HG03025 (cell line): ENCODE results near the gene RBM20.
"Not testable (repeated sequence)": the region's sequence is repeated elsewhere in the genome, so short reads cannot be mapped to it uniquely, and the experiment has no call there.

Experiments
- ATAC-seq: cut with Tn5 transposase; IDR thresholded peaks from one replicate; pipeline ENCODE4 v1.9.1; 2021; ENCODE audit warnings: mild to moderate bottlenecking, moderate library complexity; ENCODE audit not compliant: unreplicated experiment, low FRiP score

The RBM20 gene

GRCh38 chr10:110756876-110757275 lies 112.7 kb downstream of the RBM20 start:
- no peak for ATAC-seq

DNA sequence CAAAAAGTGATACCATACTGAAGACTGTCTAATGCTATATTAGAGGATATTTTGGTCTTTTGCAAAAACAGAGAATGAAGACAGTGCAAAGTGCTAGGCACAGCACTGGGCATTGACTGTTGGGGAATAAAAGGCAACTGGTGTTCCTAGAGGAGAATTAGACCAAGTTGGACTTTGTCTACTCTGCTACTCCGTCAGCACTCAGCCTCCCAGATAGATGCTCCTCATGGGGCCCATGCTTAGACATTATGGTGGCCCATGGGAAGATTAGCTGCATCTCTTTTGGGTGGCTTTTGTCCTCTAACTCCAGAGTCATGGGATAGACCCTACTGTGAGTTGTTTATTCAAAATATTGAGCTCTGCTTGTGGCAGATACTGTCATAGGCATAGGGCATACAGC lies 113.5 kb downstream of the RBM20 start:
- ATAC-seq, result no peak

- no peak for ATAC-seq
These were observed 114.1 kb downstream of the RBM20 start for GRCh38 chr10:110758128-110758765.

DNA sequence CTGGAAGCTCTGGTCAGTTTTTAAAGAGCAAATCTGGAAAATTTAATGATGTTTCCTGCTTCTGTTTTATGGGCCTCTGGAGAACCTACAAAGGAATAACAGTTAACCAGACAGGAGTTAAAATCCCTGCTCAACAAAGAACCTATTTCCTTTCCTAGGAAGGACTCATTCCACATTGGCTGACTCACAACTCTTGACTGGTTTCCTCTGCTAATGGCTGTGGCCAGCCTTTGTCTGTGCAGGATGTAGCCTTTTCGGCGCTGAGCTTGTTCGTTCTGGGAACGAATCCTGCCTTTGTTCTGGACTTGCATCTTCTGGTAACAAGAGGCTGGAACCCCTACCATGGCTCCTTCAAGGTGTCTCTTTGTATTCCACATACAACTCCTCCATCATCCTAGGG lies 114.8 kb downstream of the RBM20 start:
- no peak for ATAC-seq

GRCh38 chr10:110759523-110759922 lies 115.4 kb downstream of the RBM20 start:
- no peak for ATAC-seq

DNA sequence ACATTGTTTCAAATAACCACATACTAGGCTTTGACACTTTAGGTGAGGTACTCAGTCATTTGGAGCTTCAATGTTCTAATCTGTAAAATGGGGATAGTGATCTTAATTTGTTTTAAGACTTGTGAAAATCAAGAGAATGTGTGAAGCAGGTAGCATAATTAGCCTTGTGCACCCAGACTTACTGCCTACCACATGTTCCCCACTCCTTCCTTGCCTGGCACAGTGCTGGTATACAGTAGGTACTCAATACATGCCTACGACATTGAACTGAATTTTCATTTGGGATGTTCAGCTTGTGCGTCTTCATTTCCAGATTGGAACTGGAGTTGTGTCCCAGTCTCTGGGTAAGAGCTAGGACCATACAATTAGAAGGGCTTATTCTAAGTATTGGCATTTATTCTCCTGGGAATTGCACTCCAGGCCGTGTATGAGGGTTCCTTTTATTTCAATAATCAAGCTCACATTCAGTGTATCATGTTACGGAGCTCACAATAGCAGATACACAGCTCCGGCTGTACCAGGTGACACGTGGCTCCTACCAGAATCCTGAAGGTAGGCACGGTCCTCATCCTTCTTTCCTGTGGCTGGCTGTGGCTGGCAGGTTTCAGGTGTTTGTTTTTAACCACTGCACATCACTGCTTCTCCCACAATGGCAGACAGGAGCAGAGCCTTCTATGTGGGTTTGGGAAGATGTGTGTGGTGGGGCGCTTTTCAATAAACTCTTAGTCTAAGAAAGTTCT lies 118.1 kb downstream of the RBM20 start:
- no peak for ATAC-seq

DNA sequence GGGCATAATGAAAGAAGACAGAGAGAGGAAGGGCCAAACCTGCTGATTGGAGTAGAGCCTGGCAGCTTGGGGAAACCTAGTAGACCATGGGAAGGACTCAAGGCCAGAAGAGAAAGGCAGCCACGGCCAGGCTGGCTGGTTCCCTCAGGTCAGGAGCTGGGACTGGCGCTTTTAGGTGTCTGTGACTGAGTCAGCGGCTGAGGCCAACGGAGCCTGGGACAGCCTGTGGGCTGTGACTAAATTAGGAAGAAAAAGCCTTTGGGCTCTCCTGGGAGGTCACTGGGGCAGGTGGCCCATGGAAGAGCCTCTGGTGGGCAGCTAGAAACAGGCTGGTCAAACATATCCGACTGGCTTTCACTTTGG lies 118.7 kb downstream of the RBM20 start:
- no peak for ATAC-seq

GRCh38 chr10:110764378-110764777 lies 120.2 kb downstream of the RBM20 start:
- ATAC-seq, result no peak

DNA sequence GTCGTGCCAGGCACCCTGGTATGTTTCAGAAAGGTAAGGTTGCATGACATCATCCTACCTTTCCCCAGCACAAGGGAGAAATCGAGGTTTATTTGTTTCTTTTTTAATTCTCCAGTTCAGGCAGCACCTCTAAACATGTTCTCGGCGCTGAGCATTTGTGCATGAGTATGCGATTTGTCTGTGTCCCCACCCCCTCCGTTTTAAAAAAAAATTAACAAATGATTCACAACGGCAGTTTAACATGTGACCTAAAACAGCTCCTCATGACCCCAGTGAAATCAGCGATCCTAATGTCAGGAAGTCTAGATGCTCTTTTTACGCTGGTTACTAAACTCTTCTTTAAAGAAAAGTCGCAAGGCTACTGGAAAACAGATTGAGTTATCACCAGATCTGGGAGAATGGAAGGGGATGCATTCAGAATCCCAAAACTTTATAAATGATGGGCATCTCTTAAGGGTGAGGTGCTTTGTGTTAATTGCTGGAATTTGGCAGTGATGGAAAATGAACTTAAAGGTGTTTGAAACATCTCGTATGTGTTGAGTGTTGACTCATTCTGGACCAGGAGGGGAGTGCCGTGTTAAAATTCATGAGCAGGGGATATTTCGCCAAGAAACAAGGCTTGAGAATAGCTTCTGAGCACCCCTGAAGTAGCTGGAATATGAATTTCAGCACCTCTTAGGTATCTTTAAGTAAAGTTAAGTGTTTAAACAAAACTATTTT lies 120.8 kb downstream of the RBM20 start:
- no peak for ATAC-seq

DNA sequence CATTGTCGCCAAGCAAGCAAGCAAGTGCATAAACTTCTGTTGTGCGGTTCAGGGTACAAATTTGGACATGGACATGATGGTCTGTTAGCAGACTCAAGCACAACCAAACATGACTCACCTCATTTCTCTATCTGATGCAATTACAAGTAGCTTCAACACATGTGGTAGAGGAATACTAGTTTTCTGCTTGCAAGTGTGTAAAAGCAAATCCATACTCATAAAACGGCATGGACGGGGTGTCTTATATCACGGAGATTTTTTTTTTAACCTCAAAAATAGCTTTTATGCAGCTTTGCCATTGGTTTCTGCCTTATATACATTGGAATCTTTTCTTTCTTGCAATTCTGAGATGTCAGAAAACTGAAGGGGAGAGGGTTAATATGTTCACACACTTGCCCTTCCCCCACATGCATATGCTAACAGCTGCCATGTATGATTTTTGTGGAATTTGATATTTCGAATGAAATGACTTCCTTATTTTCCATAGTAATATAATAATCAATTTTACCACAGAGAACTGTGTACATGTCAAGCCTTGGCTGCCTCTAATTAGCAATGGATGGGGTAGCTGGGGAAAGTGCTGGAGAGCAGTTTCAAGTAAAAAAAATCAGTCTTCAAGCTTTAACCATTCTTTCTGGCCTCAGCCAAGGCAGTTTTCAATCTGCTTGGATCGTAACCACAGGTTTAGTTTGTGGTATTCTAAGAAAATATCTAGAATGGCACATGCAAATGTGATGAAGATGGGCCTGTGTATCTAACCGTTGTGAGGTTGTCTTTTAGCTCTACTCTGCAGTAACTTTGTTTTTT lies 121.6 kb downstream of the RBM20 start:
- ATAC-seq, result no peak

GRCh38 chr10:110767601-110768000 lies 123.5 kb downstream of the RBM20 start:
- ATAC-seq, result not testable (repeated sequence)

GRCh38 chr10:110770243-110770642 lies 126.1 kb downstream of the RBM20 start:
- ATAC-seq, result no peak

GRCh38 chr10:110771486-110771885 lies 127.3 kb downstream of the RBM20 start:
- no peak for ATAC-seq

GRCh38 chr10:110771991-110772390 lies 127.9 kb downstream of the RBM20 start:
- ATAC-seq, result no peak

- ATAC-seq, result no peak
These were observed 128.4 kb downstream of the RBM20 start for GRCh38 chr10:110772454-110773025.

DNA sequence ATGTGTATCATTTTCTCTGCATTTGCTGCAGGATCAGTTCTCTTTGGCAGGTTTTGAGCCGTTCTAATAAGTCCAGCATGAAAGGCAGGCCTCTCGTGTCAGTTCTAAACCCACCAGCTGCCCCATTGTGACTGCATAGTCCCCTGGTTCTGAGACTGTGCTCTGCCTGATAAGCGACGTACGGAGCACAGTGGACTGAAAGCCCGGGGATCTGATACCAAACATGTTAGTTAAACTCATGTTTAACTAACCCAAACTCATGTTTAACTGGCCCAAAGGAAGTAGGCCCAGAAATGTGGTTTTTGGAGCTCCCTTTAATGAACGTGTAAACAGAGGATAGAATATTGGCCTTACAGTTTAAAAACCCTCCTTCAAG lies 129.5 kb downstream of the RBM20 start:
- ATAC-seq, result peak; percentile 9

DNA sequence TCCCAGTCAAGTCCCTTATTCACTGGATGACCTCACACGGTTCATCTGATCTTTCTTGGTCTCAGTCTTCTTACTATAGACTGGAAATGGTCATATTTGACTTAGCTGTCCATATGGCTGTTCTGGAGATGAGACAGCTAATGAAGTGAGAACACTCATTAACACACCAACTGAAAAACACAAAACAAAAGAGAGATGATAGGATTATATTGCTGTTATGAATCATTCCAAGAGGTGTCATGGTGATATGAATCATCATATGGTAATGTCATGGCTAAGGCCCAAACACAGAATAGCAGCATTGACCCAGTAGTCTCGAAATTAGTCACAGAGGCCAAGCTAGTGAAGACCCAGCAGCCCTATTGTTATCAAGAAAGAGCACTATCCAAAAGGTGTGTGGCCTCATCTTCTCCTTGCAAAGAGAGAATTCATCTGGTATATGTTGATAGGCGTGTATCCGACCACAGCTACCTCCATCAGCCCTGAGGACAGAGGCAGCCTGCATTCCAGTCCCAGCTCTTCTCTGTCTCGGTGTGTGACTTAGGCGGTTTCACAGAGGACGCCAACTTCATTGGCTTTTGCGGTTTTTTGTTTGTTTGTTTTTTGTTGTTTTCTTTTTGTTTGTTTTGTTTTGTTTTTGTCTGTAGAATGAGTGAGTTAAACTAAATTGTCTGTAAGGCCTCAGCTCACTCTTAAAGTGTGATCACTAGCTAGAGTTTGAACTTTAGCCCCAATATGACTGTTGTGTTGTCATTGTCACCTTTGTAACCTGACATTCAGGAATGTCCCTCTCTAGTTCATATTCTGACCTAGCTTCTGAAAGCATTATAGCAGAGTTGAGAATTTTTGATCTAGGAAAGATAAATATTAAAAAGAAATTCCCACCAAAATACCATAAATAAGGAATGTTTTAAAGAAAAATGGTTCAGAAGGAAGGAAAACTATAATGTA lies 130.2 kb downstream of the RBM20 start:
- peak; percentile 91 for ATAC-seq

GRCh38 chr10:110775020-110775375 lies 130.9 kb downstream of the RBM20 start:
- ATAC-seq, result no peak

DNA sequence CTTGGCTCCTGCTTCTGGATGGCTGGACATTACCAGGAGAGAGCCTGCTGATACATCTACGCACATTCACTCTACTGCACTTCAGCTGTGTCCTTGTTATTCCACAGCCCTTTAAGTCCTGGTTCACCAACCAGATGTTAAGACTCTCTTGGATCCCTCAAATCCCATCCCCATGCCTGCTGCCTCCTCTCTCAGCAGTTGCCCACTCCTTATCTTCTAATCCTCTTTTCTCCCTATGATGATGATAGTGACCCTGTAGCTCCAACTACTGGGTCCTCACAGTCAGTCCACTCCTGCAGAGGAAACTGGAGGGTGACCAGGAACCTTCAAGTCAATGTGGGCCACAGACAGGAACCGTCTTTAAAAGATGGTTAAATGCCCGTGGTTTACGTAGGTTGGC lies 131.3 kb downstream of the RBM20 start:
- ATAC-seq, result no peak

GRCh38 chr10:110777017-110777416 lies 132.9 kb downstream of the RBM20 start:
- no peak for ATAC-seq
